ENCODE data around the gene FREM1. TPM values are rescaled to one million over a fixed set of nuclear protein-coding genes. Genes with fewer than 3 reads are reported as not detected.

FREM1 gene
- total RNA-seq, 1 donor from 2014 or later, result 57.5 TPM

DNA sequence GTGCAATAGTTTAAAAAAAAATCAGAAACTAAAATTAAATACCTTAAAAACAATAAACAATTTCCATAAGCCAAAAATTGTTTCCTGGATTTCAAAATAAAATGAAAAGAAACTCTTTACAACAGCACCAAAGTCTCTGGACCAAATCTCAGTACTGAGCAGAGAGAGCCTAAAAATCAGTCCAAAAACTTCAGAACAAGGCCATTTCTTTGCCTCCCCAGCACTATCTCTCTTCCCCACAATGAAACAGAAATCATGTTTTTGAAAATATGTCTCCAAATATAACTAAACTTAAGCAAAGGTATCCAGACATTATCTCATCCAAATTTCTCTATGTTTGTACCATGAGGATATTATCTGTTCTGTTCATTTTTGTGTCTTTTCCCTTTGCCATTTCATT lies 1.0 kb downstream of the FREM1 start:
- Mint-ChIP-seq H3K4me3 (no peak overlapping the region), H3K9me3 (peaks cover 3% of the 10 kb centered on the region), H3K27ac (ENCODE audit: unreplicated experiment) (no peak overlapping the region)

DNA sequence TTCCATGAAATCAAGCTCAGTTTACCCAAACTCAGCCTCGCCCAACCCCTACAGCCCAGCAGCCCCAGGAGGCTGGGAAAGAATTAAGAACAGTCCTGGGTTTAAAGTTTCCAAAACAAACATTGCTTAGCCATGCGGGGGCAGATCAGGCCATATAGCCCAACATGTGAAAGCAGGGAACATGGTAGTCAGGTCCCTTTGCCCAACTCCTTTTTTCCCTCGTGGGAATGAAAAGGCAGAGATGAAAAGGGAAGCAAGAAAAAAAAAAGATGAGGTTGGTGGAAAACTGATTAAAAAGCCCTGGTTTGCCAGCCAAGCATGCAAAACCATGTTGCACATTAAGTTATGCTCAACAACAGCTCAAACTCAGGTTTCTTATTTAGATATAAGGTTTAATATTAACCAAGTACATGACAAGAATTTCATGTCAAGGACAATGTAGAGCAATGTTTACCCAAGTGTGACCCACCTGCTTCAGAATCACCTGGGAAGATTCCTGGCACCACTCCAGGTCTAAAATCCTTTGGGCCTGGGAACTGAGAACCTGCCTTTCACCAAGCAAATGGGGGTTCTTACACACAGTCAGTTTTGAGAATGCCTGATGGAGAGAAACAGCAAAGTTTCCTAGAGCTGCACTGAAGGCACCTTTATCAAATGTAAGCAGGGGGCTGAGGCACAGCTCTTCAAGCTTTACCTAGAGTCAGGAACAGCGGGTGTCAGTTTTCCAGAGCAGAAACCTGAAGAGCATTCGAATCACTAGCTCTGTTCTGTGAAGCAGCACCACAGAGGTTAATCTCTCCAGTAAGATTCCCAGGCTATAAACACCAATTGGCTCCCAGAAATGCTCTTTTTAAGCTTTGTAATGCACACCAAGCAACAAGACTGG lies 1.7 kb downstream of the FREM1 start:
- peaks cover 35% of the 10 kb centered on the region for H3K4me1 Mint-ChIP-seq
- TF ChIP-seq, protein P1, sequence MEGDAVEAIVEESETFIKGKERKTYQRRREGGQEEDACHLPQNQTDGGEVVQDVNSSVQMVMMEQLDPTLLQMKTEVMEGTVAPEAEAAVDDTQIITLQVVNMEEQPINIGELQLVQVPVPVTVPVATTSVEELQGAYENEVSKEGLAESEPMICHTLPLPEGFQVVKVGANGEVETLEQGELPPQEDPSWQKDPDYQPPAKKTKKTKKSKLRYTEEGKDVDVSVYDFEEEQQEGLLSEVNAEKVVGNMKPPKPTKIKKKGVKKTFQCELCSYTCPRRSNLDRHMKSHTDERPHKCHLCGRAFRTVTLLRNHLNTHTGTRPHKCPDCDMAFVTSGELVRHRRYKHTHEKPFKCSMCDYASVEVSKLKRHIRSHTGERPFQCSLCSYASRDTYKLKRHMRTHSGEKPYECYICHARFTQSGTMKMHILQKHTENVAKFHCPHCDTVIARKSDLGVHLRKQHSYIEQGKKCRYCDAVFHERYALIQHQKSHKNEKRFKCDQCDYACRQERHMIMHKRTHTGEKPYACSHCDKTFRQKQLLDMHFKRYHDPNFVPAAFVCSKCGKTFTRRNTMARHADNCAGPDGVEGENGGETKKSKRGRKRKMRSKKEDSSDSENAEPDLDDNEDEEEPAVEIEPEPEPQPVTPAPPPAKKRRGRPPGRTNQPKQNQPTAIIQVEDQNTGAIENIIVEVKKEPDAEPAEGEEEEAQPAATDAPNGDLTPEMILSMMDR (conservative IDR thresholded peaks at IDR 0.05), result no peak
- no peak for DNase-seq (ENCODE audit: low read depth, low spot score)
- no peak overlapping the region for H3K27ac Mint-ChIP-seq (ENCODE audit: unreplicated experiment)
- peak overlapping the region; percentile 18 for H3K4me3 Mint-ChIP-seq
- peaks cover 3% of the 10 kb centered on the region for H3K9me3 Mint-ChIP-seq
- H3K36me3 Mint-ChIP-seq (ENCODE audit: low read depth), result peaks cover 5% of the 10 kb centered on the region
- no peaks in the 10 kb centered on the region for H3K27me3 Mint-ChIP-seq (ENCODE audit: low read depth)

More for the DNA sequence above, 1.0 kb downstream of the FREM1 start:
- H3K27me3 Mint-ChIP-seq (ENCODE audit: low read depth), result no peaks in the 10 kb centered on the region
- DNase-seq (ENCODE audit: low read depth, low spot score), result no peak
- peaks cover 35% of the 10 kb centered on the region for H3K4me1 Mint-ChIP-seq
- H3K36me3 Mint-ChIP-seq (ENCODE audit: low read depth), result peaks cover 3% of the 10 kb centered on the region
- TF ChIP-seq, protein P1 (conservative IDR thresholded peaks at IDR 0.05), result no peak

DNA sequence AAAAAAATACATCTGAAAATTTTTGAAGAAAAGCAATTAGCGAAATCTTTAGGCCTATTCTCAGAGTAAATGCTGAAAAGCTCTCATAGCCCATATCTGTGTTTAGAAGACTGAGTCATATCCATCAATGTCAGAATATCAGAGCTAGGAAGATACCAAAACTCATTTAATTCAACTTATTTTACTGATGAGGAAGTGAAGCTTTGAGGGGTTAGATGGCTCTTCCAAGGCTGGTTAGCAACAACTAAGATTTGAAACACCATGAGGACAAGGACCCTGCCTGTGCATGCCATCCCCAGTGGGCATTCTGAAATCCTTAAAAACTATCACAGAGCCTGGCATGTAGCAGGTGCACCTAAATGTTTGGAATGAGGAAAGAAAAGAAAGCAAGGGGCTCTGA lies 2.5 kb downstream of the FREM1 start:
- H3K9me3 Mint-ChIP-seq, result peaks cover 3% of the 10 kb centered on the region
- TF ChIP-seq, protein P1 (conservative IDR thresholded peaks at IDR 0.05), result no peak
- H3K36me3 Mint-ChIP-seq (ENCODE audit: low read depth), result peaks cover 8% of the 10 kb centered on the region
- DNase-seq (ENCODE audit: low read depth, low spot score), result no peak
- no peak overlapping the region for H3K27ac Mint-ChIP-seq (ENCODE audit: unreplicated experiment)
- peaks cover 42% of the 10 kb centered on the region for H3K4me1 Mint-ChIP-seq
- no peaks in the 10 kb centered on the region for H3K27me3 Mint-ChIP-seq (ENCODE audit: low read depth)
- H3K4me3 Mint-ChIP-seq, result peak overlapping the region; percentile 74

DNA sequence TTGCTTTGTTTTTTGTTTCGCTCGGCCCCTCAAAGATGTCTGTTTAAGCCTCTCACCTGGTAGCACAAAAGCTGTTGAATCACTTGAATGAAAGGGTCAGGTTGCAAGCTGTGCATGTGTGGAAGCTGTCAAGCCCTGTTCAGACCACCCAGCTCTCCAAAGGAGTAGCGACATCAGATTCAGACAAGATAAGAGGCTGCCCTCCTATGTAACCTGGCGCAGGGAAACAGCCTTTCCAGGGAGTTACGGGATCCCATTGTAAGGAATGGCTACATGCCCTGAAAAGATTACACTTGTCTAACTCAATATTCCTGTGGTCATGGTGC lies 2.9 kb downstream of the FREM1 start:
- peak overlapping the region; percentile 74 for H3K4me3 Mint-ChIP-seq
- peaks cover 3% of the 10 kb centered on the region for H3K9me3 Mint-ChIP-seq
- TF ChIP-seq, protein P1 (conservative IDR thresholded peaks at IDR 0.05), result no peak
- peaks cover 40% of the 10 kb centered on the region for H3K4me1 Mint-ChIP-seq
- H3K27me3 Mint-ChIP-seq (ENCODE audit: low read depth), result no peaks in the 10 kb centered on the region
- peaks cover 8% of the 10 kb centered on the region for H3K36me3 Mint-ChIP-seq (ENCODE audit: low read depth)
- no peak for DNase-seq (ENCODE audit: low read depth, low spot score)
- H3K27ac Mint-ChIP-seq (ENCODE audit: unreplicated experiment), result no peak overlapping the region

GRCh38 chr9:14906644-14907359 lies 3.4 kb downstream of the FREM1 start:
- Mint-ChIP-seq H3K27me3 (ENCODE audit: low read depth) (no peaks in the 10 kb centered on the region), H3K9me3 (peaks cover 3% of the 10 kb centered on the region), H3K36me3 (ENCODE audit: low read depth) (peaks cover 11% of the 10 kb centered on the region), H3K4me1 (peaks cover 44% of the 10 kb centered on the region), H3K27ac (ENCODE audit: unreplicated experiment) (no peak overlapping the region), H3K4me3 (peak overlapping the region; percentile 74)
- TF ChIP-seq, protein P1 (conservative IDR thresholded peaks at IDR 0.05), result no peak
- no peak for DNase-seq (ENCODE audit: low read depth, low spot score)

All from neural crest cell (in vitro differentiated cells).